CD4-positive, alpha-beta T cell treated with Interferon gamma for 1 hour (primary cell): ENCODE results near the gene RNF223.
A peak's percentile ranks its signal among the peaks of the same experiment; 100 is the strongest.

Experiments
- DNase-seq: peaks from one replicate; pipeline ENCODE4 v3.0.0-alpha.2; 2020

The RNF223 gene

GRCh38 chr1:1073743-1074587 lies at the start of gene RNF223:
Gene RNF223 (minus strand): TSS chr1:1074306. CDS start chr1:1072566, 1,740 bp downstream.
- no peak for DNase-seq

GRCh38 chr1:1122981-1123480 lies 48.9 kb upstream of the RNF223 start:
- DNase-seq: no peak

- DNase-seq: peak; percentile 81
These were observed 48.1 kb upstream of the RNF223 start for GRCh38 chr1:1122078-1122811.

GRCh38 chr1:1121611-1122077 lies 47.5 kb upstream of the RNF223 start:
- DNase-seq: no peak

- no peak for DNase-seq
These were observed 46.9 kb upstream of the RNF223 start for GRCh38 chr1:1120866-1121591.

GRCh38 chr1:1120096-1120495 lies 46.0 kb upstream of the RNF223 start:
- DNase-seq: no peak

GRCh38 chr1:1119272-1119890 lies 45.3 kb upstream of the RNF223 start:
- no peak for DNase-seq

- no peak for DNase-seq
These were observed 44.7 kb upstream of the RNF223 start for GRCh38 chr1:1118876-1119220.

GRCh38 chr1:1118011-1118875 lies 44.1 kb upstream of the RNF223 start:
- no peak for DNase-seq

GRCh38 chr1:1117469-1117831 lies 43.3 kb upstream of the RNF223 start:
- no peak for DNase-seq

- no peak for DNase-seq
These were observed 42.8 kb upstream of the RNF223 start for GRCh38 chr1:1116701-1117468.

GRCh38 chr1:1115786-1116700 lies 41.9 kb upstream of the RNF223 start, which contains the start of gene C1orf159:
Gene C1orf159 (minus strand): TSS chr1:1116089. CDS start chr1:1091543, 24,546 bp downstream.
- peak; percentile 99 for DNase-seq

- DNase-seq: no peak
These were observed 41.2 kb upstream of the RNF223 start for GRCh38 chr1:1115136-1115785.

GRCh38 chr1:1114431-1114830 lies 40.3 kb upstream of the RNF223 start:
- DNase-seq: no peak

- no peak for DNase-seq
These were observed 38.3 kb upstream of the RNF223 start for GRCh38 chr1:1112237-1112985.

GRCh38 chr1:1111516-1112236 lies 37.6 kb upstream of the RNF223 start:
- no peak for DNase-seq

- no peak for DNase-seq
These were observed 36.5 kb upstream of the RNF223 start for GRCh38 chr1:1110561-1110971.

- DNase-seq: no peak
These were observed 35.6 kb upstream of the RNF223 start for GRCh38 chr1:1109743-1110142.
